ENCODE results near the gene CDKL2. TPM values are rescaled to one million over a fixed set of nuclear protein-coding genes. Genes with fewer than 3 reads are reported as not detected.
A peak's percentile ranks its signal among the peaks of the same experiment; 100 is the strongest.

CDKL2 gene
- total RNA-seq: 1 to 10 TPM in 1 of 2 donors, under 1 TPM in 1; 0.51 to 1.2 TPM

GRCh38 chr4:75630174-75630936 is at the start of gene CDKL2:
Gene CDKL2 (minus strand): TSS chr4:75630528. CDS start chr4:75625988, 4,540 bp downstream.
- peak within 1 kb of the TSS in 1 of 2 donors; percentile 12 for H3K27ac ChIP-seq

DNA sequence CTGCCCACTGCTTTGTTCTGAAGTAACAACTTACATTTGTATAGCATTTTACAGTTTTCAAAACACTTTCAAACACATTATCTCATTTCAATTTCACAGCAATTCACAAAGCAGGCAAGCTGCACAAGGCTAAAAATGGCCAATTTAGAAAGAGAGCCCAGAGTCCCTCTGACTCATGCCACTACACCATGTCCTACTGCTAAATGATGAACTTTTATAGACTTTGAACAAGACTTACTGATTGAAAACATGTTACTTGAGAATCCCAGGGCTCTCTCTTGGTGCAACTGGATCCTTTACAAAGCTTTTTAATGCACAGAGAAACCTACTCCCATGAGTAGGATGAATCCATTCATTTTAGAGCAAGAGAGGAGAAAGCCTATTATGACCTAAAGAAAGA is 48.6 kb upstream of the CDKL2 start:
- no peak for TF ChIP-seq CTCF (IDR thresholded peaks at IDR 0.05)
- no peak for DNase-seq (ENCODE audit: low spot score)
- Histone ChIP-seq H3K4me1 (peaks cover 0 to 4% of the 10 kb centered on the region in 2 donors), H3K36me3 (no peaks in the 10 kb centered on the region), H3K9me3 (no peaks in the 10 kb centered on the region), H3K4me3 (no peak overlapping the region), H3K27me3 (no peaks in the 10 kb centered on the region), H3K27ac (no peak overlapping the region)

More at GRCh38 chr4:75630174-75630936, at the start of gene CDKL2:
- Histone ChIP-seq H3K9me3 (no peaks in the 10 kb centered on the region), H3K27me3 (no peaks in the 10 kb centered on the region), H3K36me3 (no peaks in the 10 kb centered on the region), H3K4me1 (peaks cover 0 to 11% of the 10 kb centered on the region in 2 donors), H3K4me3 (peak within 1 kb of the TSS; percentile 42 to 60)
- no peak for TF ChIP-seq CTCF (IDR thresholded peaks at IDR 0.05)
- peak; percentile 80 for DNase-seq (ENCODE audit: low spot score)

GRCh38 chr4:75678473-75678872 is 48.1 kb upstream of the CDKL2 start:
- H3K27me3 ChIP-seq: no peaks in the 10 kb centered on the region
- H3K4me3 ChIP-seq: no peak overlapping the region
- no peak overlapping the region for H3K27ac ChIP-seq
- H3K9me3 ChIP-seq: no peaks in the 10 kb centered on the region
- H3K36me3 ChIP-seq: no peaks in the 10 kb centered on the region
- no peak for TF ChIP-seq CTCF (IDR thresholded peaks at IDR 0.05)
- H3K4me1 ChIP-seq: peaks cover 0 to 7% of the 10 kb centered on the region in 2 donors
- no peak for DNase-seq (ENCODE audit: low spot score)

DNA sequence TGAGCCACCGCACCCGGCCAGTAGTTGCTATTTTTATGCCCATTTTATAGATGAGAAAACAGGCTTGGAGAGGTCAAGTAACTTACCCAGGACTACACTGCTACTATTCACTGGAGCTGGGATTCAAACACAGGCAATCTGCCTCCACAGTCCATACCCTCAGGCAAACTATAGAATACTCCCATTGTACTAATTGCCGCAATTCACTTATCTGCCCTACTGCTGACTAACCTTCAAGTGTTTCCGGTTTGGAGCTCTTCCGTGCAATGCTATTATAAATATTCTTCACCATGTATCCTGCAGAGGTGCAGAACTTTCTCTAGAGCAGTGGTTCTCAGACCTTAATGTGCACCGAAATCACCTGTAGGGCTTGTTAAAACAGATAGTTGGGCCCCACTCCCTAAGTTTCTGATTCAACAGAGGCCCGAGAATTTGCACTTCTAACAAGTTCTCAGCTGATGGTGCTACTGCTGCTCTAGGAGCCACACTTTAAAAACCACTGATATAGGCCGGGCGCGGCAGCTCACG is 44.7 kb upstream of the CDKL2 start:
- H3K9me3 ChIP-seq: no peaks in the 10 kb centered on the region
- H3K27ac ChIP-seq: no peak overlapping the region

GRCh38 chr4:75673959-75674328 is 43.6 kb upstream of the CDKL2 start:
- Histone ChIP-seq H3K4me1 (peaks cover 0 to 27% of the 10 kb centered on the region in 2 donors), H3K9me3 (no peaks in the 10 kb centered on the region), H3K4me3 (peak overlapping the region; percentile 85 to 95), H3K27ac (peak overlapping the region; percentile 96 to 99), H3K36me3 (no peaks in the 10 kb centered on the region), H3K27me3 (no peaks in the 10 kb centered on the region)
- no peak for DNase-seq (ENCODE audit: low spot score)
- no peak for TF ChIP-seq CTCF (IDR thresholded peaks at IDR 0.05)

More for the DNA sequence above, 44.7 kb upstream of the CDKL2 start:
- no peak for TF ChIP-seq CTCF (IDR thresholded peaks at IDR 0.05)
- no peak for DNase-seq (ENCODE audit: low spot score)
- Histone ChIP-seq H3K36me3 (no peaks in the 10 kb centered on the region), H3K4me1 (peaks cover 0 to 24% of the 10 kb centered on the region in 2 donors), H3K4me3 (no peak overlapping the region), H3K27me3 (no peaks in the 10 kb centered on the region)

All from right atrium auricular region (tissue), 2 donors.